SJCRH30 (cell line): Measurements from ENCODE around the gene ITGAL. TPM values are rescaled to one million over a fixed set of nuclear protein-coding genes. Genes with fewer than 3 reads are reported as not detected.
"Not testable (repeated sequence)": the region's sequence is repeated elsewhere in the genome, so short reads cannot be mapped to it uniquely, and the experiment has no call there.

Experiments used
- DNase-seq, 2 experiments: peaks; one replicate each; pipeline ENCODE4 v3.0.0-alpha.2; 2015 to 2020
- H3K27ac ChIP-seq: fragments of 250-450 bp; sonication (Bioruptor Pico); 2 replicates; pipeline ENCODE4 v1.5.1; 2020; ENCODE audit warnings: mild to moderate bottlenecking, moderate library complexity
- H3K27me3 ChIP-seq: fragments of 250-450 bp; sonication (Bioruptor Pico); 2 replicates; pipeline ENCODE4 v1.5.1; 2020; ENCODE audit warnings: mild to moderate bottlenecking, moderate library complexity
- H3K36me3 ChIP-seq: fragments of 250-450 bp; sonication (Bioruptor Pico); 2 replicates; pipeline ENCODE4 v1.5.1; 2020; ENCODE audit warnings: mild to moderate bottlenecking, moderate library complexity
- H3K4me1 ChIP-seq: fragments of 250-450 bp; sonication (Bioruptor Pico); 2 replicates; pipeline ENCODE4 v1.5.1; 2020; ENCODE audit warnings: mild to moderate bottlenecking, moderate library complexity
- H3K4me3 ChIP-seq: fragments of 250-450 bp; sonication (Bioruptor Pico); 2 replicates; pipeline ENCODE4 v1.5.1; 2020; ENCODE audit warnings: mild to moderate bottlenecking, moderate library complexity
- H3K9me3 ChIP-seq: fragments of 250-450 bp; sonication (Bioruptor Pico); replicated peaks from 2 replicates; pipeline ENCODE4 v1.5.1; 2020; ENCODE audit warnings: mild to moderate bottlenecking, moderate library complexity
- total RNA-seq: library from RNA; depleted of rRNA; stranded (reverse); fragments of >200 nt; shearing (Covaris generic); gene quantifications from 2 replicates; pipeline ENCODE4 v1.2.3, GENCODE V29; 2014

ITGAL gene
- total RNA-seq, 1 experiment from 2014 or later, result not detected

GRCh38 chr16:30493941-30494488, 21.5 kb downstream of the ITGAL start:
- Histone ChIP-seq H3K4me3 (no peak overlapping the region), H3K27ac (no peak overlapping the region), H3K9me3 (no peaks in the 10 kb centered on the region), H3K4me1 (peaks cover 2% of the 10 kb centered on the region; the same call in 1 of the 2 replicates), H3K27me3 (no peaks in the 10 kb centered on the region), H3K36me3 (no peaks in the 10 kb centered on the region)
- DNase-seq, result peak; percentile 37 to 64

GRCh38 chr16:30494709-30495108, 22.2 kb downstream of the ITGAL start:
- H3K27ac ChIP-seq, result no peak overlapping the region
- H3K4me1 ChIP-seq, result peaks cover 2% of the 10 kb centered on the region; the same call in 1 of the 2 replicates
- H3K4me3 ChIP-seq, result no peak overlapping the region
- no peaks in the 10 kb centered on the region for H3K36me3 ChIP-seq
- H3K27me3 ChIP-seq, result no peaks in the 10 kb centered on the region
- DNase-seq, result peak in 1 of 2 experiments; percentile 28
- no peaks in the 10 kb centered on the region for H3K9me3 ChIP-seq

GRCh38 chr16:30499284-30499683, 26.7 kb downstream of the ITGAL start:
- DNase-seq, result no peak
- no peaks in the 10 kb centered on the region for H3K36me3 ChIP-seq
- no peak overlapping the region for H3K4me3 ChIP-seq
- H3K4me1 ChIP-seq, result no peaks in the 10 kb centered on the region
- no peaks in the 10 kb centered on the region for H3K9me3 ChIP-seq
- no peaks in the 10 kb centered on the region for H3K27me3 ChIP-seq
- no peak overlapping the region for H3K27ac ChIP-seq

- H3K27ac ChIP-seq, result no peak overlapping the region
- H3K36me3 ChIP-seq, result no peaks in the 10 kb centered on the region
- H3K9me3 ChIP-seq, result no peaks in the 10 kb centered on the region
- H3K4me3 ChIP-seq, result no peak overlapping the region
- H3K27me3 ChIP-seq, result no peaks in the 10 kb centered on the region
- H3K4me1 ChIP-seq, result no peaks in the 10 kb centered on the region
- DNase-seq, result no peak
Measured at GRCh38 chr16:30503403-30504296, 31.1 kb downstream of the ITGAL start.

GRCh38 chr16:30509081-30509765, 36.7 kb downstream of the ITGAL start:
- no peaks in the 10 kb centered on the region for H3K36me3 ChIP-seq
- no peaks in the 10 kb centered on the region for H3K4me1 ChIP-seq
- DNase-seq, result no peak
- H3K27me3 ChIP-seq, result peaks cover 3% of the 10 kb centered on the region; the same call in 1 of the 2 replicates
- H3K9me3 ChIP-seq, result no peaks in the 10 kb centered on the region
- H3K4me3 ChIP-seq, result no peak overlapping the region
- no peak overlapping the region for H3K27ac ChIP-seq

DNA sequence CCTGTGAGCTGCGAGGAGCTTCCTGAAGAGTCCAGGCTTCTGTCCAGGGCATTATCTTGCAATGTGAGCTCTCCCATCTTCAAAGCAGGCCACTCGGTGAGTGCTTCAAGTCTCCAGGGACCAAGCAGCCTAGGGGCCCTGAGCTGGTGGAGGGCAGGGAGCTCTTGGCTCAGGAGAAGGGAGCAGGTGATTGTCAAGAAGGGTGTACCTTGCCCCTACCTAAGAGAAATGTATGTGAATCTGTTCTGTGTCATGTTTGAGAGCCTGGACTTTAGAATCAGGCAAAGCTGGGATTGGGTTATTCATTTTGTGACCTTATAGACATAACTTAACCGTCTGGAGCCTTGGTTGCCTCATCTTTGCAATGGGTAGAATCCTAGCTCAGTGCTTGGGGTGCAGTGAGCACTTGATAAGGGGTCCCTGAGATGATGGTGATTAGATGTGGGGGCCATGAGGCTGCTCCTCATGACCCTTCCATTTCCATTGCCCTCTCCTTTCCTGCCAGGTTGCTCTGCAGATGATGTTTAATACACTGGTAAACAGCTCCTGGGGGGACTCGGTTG, 37.9 kb downstream of the ITGAL start:
- no peak overlapping the region for H3K27ac ChIP-seq
- H3K4me1 ChIP-seq, result no peaks in the 10 kb centered on the region
- H3K36me3 ChIP-seq, result no peaks in the 10 kb centered on the region
- DNase-seq, result no peak
- no peaks in the 10 kb centered on the region for H3K9me3 ChIP-seq
- no peak overlapping the region for H3K4me3 ChIP-seq
- H3K27me3 ChIP-seq, result peaks cover 3% of the 10 kb centered on the region; the same call in 1 of the 2 replicates

- Histone ChIP-seq H3K4me3 (no peak overlapping the region), H3K27ac (no peak overlapping the region), H3K36me3 (no peaks in the 10 kb centered on the region), H3K9me3 (no peaks in the 10 kb centered on the region), H3K27me3 (peaks cover 3% of the 10 kb centered on the region; the same call in 1 of the 2 replicates), H3K4me1 (no peaks in the 10 kb centered on the region)
- no peak for DNase-seq
Measured at GRCh38 chr16:30511509-30511908, 39.0 kb downstream of the ITGAL start.

DNA sequence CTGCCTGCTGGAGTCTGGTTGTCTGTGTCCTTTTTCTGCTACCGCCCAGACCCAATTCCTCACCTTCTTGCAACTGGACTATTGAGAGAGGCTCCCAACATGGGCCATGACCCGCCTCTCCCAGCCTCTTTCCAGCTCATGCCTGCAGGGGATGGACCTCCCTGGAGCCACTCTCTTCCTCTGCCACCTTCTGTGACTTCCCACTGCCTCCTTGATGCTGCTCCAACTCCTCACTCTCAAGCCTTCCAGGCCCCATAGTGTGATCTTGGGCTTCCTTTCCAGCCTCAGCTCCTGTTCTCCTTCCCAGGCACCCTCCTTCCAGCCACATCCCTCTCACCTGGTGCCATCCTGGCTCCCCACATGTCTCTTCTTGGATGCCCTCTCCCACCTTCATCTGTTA, 42.7 kb downstream of the ITGAL start:
- H3K27ac ChIP-seq, result no peak overlapping the region
- no peaks in the 10 kb centered on the region for H3K9me3 ChIP-seq
- DNase-seq, result no peak
- H3K27me3 ChIP-seq, result peaks cover 3% of the 10 kb centered on the region; the same call in 1 of the 2 replicates
- H3K4me1 ChIP-seq, result no peaks in the 10 kb centered on the region
- H3K36me3 ChIP-seq, result no peaks in the 10 kb centered on the region
- no peak overlapping the region for H3K4me3 ChIP-seq

DNA sequence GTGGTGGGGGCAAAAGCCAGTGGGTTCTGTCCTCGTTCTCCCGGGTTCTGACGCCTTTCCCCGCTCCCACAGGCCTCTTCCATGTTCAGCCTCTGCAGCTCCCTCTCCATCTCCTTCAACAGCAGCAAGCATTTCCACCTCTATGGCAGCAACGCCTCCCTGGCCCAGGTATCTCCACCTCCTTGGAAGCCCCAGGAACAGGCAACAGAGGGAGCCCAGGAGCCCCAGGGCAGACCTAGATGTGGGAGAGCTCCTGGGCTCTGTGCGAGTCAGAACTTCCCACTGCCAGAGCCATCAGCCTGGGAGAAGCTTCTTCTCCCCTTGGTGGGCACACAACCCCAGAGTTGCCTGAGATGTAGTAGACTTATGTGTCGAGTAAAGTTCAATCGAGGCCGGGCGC, 46.0 kb downstream of the ITGAL start:
- H3K4me1 ChIP-seq, result no peaks in the 10 kb centered on the region
- no peaks in the 10 kb centered on the region; the same call in 1 of the 2 replicates for H3K27me3 ChIP-seq

DNA sequence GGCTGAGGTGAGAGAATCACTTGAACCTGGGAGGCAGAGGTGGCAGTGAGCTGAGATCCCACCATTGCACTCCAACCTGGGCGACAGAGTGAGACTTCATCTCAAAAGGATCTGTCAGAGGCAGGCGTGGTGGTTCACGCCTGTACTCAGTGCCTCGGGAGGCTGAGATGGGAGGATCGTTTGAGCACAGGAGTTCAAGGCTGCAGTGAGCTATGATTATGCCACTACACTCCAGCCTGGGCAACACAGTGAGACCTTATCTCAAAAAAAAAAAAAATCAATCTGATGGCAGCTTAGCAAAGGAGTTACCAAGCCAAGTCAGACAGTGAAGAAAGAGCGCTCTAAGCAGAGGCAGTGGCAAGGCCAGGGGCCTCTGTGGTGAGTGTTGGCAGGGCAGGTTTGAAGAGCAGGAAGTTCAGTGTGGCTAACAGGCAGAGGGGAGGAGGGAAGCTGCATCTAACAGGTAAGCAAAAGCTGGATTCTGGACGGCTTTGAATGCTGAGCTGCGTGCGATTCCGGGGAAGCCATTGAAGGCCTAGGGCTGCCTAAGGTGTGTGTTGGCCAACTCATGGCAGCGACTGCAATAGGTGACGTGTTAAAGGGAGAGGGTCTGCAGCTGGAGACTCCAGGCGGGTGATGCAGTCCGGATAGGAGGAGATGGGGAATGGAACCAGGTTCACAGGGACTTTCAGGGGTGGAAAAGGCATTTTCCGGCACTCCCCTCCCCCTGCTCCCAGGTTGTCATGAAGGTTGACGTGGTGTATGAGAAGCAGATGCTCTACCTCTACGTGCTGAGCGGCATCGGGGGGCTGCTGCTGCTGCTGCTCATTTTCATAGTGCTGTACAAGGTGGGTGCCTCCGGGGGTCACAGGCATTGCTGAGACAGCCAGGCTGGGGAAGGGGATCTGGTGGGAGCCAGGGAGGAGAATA, 46.8 kb downstream of the ITGAL start:
- Histone ChIP-seq H3K4me3 (no peak overlapping the region), H3K4me1 (no peaks in the 10 kb centered on the region), H3K36me3 (no peaks in the 10 kb centered on the region), H3K27me3 (no peaks in the 10 kb centered on the region; the same call in 1 of the 2 replicates), H3K9me3 (no peaks in the 10 kb centered on the region), H3K27ac (no peak overlapping the region)
- DNase-seq, result no peak

More for the DNA sequence above, 46.0 kb downstream of the ITGAL start:
- Histone ChIP-seq H3K9me3 (no peaks in the 10 kb centered on the region), H3K27ac (no peak overlapping the region), H3K4me3 (no peak overlapping the region), H3K36me3 (no peaks in the 10 kb centered on the region)
- no peak for DNase-seq

GRCh38 chr16:30521476-30521872, 48.9 kb downstream of the ITGAL start:
- no peak overlapping the region for H3K4me3 ChIP-seq
- H3K4me1 ChIP-seq, result no peaks in the 10 kb centered on the region
- peaks cover 7% of the 10 kb centered on the region; the same call in 1 of the 2 replicates for H3K36me3 ChIP-seq
- no peak for DNase-seq
- H3K9me3 ChIP-seq, result no peaks in the 10 kb centered on the region
- no peak overlapping the region for H3K27ac ChIP-seq
- H3K27me3 ChIP-seq, result no peaks in the 10 kb centered on the region; the same call in 1 of the 2 replicates

GRCh38 chr16:30521873-30522641, 49.5 kb downstream of the ITGAL start:
- Histone ChIP-seq H3K4me1 (no peaks in the 10 kb centered on the region), H3K4me3 (no peak overlapping the region), H3K27ac (no peak overlapping the region), H3K9me3 (no peaks in the 10 kb centered on the region), H3K27me3 (no peaks in the 10 kb centered on the region; the same call in 1 of the 2 replicates), H3K36me3 (peaks cover 7% of the 10 kb centered on the region; the same call in 1 of the 2 replicates)
- no peak for DNase-seq

DNA sequence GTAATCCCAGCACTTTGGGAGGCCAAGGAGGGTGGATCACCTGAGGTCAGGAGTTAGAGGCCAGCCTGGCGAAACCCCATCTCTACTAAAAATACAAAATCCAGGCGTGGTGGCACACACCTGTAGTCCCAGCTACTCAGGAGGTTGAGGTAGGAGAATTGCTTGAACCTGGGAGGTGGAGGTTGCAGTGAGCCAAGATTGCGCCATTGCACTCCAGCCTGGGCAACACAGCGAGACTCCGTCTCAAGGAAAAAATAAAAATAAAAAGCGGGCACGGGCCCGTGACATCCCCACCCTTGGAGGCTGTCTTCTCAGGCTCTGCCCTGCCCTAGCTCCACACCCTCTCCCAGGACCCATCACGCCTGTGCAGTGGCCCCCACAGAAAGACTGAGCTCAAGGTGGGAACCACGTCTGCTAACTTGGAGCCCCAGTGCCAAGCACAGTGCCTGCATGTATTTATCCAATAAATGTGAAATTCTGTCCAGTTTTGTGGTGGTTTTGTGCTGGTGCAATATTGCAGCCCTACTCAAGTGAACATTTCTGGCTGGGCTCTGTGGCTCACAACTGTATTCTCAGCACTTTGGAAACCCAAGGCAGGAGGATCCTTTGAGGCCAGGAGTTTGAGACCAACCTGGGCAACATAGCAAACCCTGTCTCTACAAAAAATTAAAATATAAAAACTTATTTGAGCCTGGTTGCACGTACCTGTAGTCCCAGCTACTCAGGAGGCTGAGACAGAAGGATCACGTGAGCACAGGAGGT, 50.3 kb downstream of the ITGAL start:
- H3K9me3 ChIP-seq, H3K4me1 ChIP-seq, H3K4me3 ChIP-seq, H3K27me3 ChIP-seq, H3K27ac ChIP-seq, H3K36me3 ChIP-seq, DNase-seq: not testable (repeated sequence)
